22Rv1 (cell line): Measurements from ENCODE around the gene LTB4R.

Experiments
- H3K27ac ChIP-seq: fragments of 450-650 bp; 2 replicates; pipeline ENCODE4 v1.5.1; 2017
- CTCF ChIP-seq: fragments of 450-650 bp; IDR thresholded peaks from 2 replicates; pipeline ENCODE4 v1.5.1; 2017; ENCODE audit warnings: mild to moderate bottlenecking
- ZFX ChIP-seq: fragments of 450-650 bp; IDR thresholded peaks from 2 replicates; pipeline ENCODE4 v1.6.1; 2017; ENCODE audit warnings: antibody characterized with exemption, borderline replicate concordance

Gene LTB4R

GRCh38 chr14:24296341-24297157, 14.8 kb upstream of the LTB4R start:
- TF ChIP-seq ZFX (no peak), CTCF (peak; percentile 75)
- H3K27ac ChIP-seq: no peak overlapping the region

- peak overlapping the region; percentile 76; the same call in 1 of the 2 replicates for H3K27ac ChIP-seq
- TF ChIP-seq CTCF (peak; percentile 69), ZFX (no peak)
Observed at GRCh38 chr14:24297190-24297964, 13.9 kb upstream of the LTB4R start.

GRCh38 chr14:24298892-24299254, 12.4 kb upstream of the LTB4R start:
- TF ChIP-seq ZFX (no peak), CTCF (no peak)
- H3K27ac ChIP-seq: peak overlapping the region; percentile 76

GRCh38 chr14:24299255-24300191, 11.8 kb upstream of the LTB4R start, which contains the start of the genes DHRS1 and NOP9:
DHRS1 (minus strand) TSS chr14:24299780; CDS start chr14:24299106, 674 bp downstream.
NOP9 (plus strand) TSS chr14:24299850; CDS start chr14:24299955, 105 bp downstream.
- peak within 1 kb of the TSS; percentile 76 for H3K27ac ChIP-seq

GRCh38 chr14:24300326-24300980, 10.8 kb upstream of the LTB4R start:
- TF ChIP-seq ZFX (no peak), CTCF (no peak)
- H3K27ac ChIP-seq: peak overlapping the region; percentile 76

More at GRCh38 chr14:24299255-24300191, 11.8 kb upstream of the LTB4R start, which contains the start of the genes DHRS1 and NOP9:
- no peak for TF ChIP-seq CTCF
- no peak for TF ChIP-seq ZFX

- H3K27ac ChIP-seq: no peak overlapping the region
- TF ChIP-seq CTCF (no peak), ZFX (no peak)
Observed at GRCh38 chr14:24304019-24304387, 7.3 kb upstream of the LTB4R start.
